GM12878 (cell line): Measurements from ENCODE around the gene LIF. TPM values are rescaled to one million over a fixed set of nuclear protein-coding genes. Genes with fewer than 3 reads are reported as not detected.

Experiments
- CHD2 ChIP-seq: IDR thresholded peaks from 2 replicates; pipeline ENCODE4 v1.6.1; 2011; ENCODE audit warnings: low read depth, low read length, improper control_type of control experiment, borderline replicate concordance
- CUX1 ChIP-seq: IDR thresholded peaks from 2 replicates; pipeline ENCODE4 v1.6.1; 2012; ENCODE audit warnings: improper control_type of control experiment, low read depth, low read length; ENCODE audit not compliant: insufficient replicate concordance
- JUND ChIP-seq: IDR thresholded peaks from 2 replicates; pipeline ENCODE4 v1.6.1; 2012; ENCODE audit warnings: low read depth, mild to moderate bottlenecking, low read length, improper control_type of control experiment, moderate library complexity
- MYC ChIP-seq: IDR thresholded peaks from 2 replicates; pipeline ENCODE4 v1.6.1; 2011; ENCODE audit warnings: mild to moderate bottlenecking, low read length, moderate library complexity, inconsistent platforms; ENCODE audit not compliant: insufficient read depth, insufficient replicate concordance, insufficient read length, severe bottlenecking
- POLR2A ChIP-seq: IDR thresholded peaks from 2 replicates; pipeline ENCODE4 v1.6.1; 2011; ENCODE audit warnings: low read depth, mild to moderate bottlenecking, low read length
- RELB ChIP-seq: fragments of 450-650 bp; IDR thresholded peaks from 2 replicates; pipeline ENCODE4 v1.6.1; 2017; ENCODE audit warnings: low read depth, mild to moderate bottlenecking, moderate library complexity
- RUNX3 ChIP-seq: IDR thresholded peaks from 2 replicates; pipeline ENCODE4 v1.6.1; 2012; ENCODE audit warnings: low read length, inconsistent platforms
- STAT1 ChIP-seq: fragments of 450-650 bp; conservative IDR thresholded peaks from 2 replicates; pipeline ENCODE4 v1.6.1; 2014; ENCODE audit warnings: antibody characterized with exemption, mild to moderate bottlenecking
- ZBTB4 ChIP-seq: fragments of 450-650 bp; formaldehyde crosslinking; IDR thresholded peaks from 2 replicates; pipeline ENCODE4 v1.4.0; 2022; ENCODE audit warnings: mild to moderate bottlenecking, moderate library complexity
- polyA plus RNA-seq, 11 experiments: library from polyadenylated mRNA; depleted of rRNA in 4 of 11; unstranded in 6 of 11; stranded (reverse) in 5 of 11; fragments of >200 nt; fragmentation: Nextera tagmentation in 4 of 11; fragmentation: Illumina TruSeq in 1 of 11; extraction: Ambion mirVana in 4 of 11; extraction: Trizol in 1 of 11; gene quantifications; 1 replicate in 1 of 11; 2 replicates in 10 of 11; pipeline versions ENCODE4 v1.2.1 to v1.2.3, GENCODE V29; 2011 to 2016; ENCODE audit warnings: inconsistent platforms in 2 of 11, missing spikeins in 2 of 11, low read depth in 1 of 11
- total RNA-seq, 4 experiments: library from RNA; depleted of rRNA in 3 of 4; stranded (reverse); fragments of >200 nt in 3 of 4; fragmentation: Illumina TruSeq in 1 of 4; extraction: Trizol in 1 of 4; gene quantifications; 2 replicates each; pipeline versions ENCODE4 v1.2.1 to v1.2.3, GENCODE V29; 2013 to 2021

Gene LIF
- total and polyA plus RNA-seq, 10 of the 15 experiments (the other 5 are each of a cell fraction or from before 2014, with no cell fraction given), result 0.05 to 3.4 (median 0.97) TPM

- TF ChIP-seq ZBTB4, result no peak
- no peak for TF ChIP-seq MYC
- no peak for TF ChIP-seq CUX1
- no peak for TF ChIP-seq RELB
- no peak for TF ChIP-seq RUNX3
- TF ChIP-seq JUND, result no peak
- TF ChIP-seq CHD2, result no peak
- no peak for TF ChIP-seq STAT1
- no peak for TF ChIP-seq POLR2A
Observed at GRCh38 chr22:30197389-30197788, 49.2 kb downstream of the LIF start (continued).
